NCI-H2171 treated with DMSO at 0.1 percent for 48 hours (cell line): ENCODE data around the gene ACOT13.
"Not testable (repeated sequence)": the region's sequence is repeated elsewhere in the genome, so short reads cannot be mapped to it uniquely, and the experiment has no call there.

Source experiments
- DNase-seq: peaks from one replicate; lab custom pipeline; 2025; lab: John Stamatoyannopoulos, UW

ACOT13 gene

DNA sequence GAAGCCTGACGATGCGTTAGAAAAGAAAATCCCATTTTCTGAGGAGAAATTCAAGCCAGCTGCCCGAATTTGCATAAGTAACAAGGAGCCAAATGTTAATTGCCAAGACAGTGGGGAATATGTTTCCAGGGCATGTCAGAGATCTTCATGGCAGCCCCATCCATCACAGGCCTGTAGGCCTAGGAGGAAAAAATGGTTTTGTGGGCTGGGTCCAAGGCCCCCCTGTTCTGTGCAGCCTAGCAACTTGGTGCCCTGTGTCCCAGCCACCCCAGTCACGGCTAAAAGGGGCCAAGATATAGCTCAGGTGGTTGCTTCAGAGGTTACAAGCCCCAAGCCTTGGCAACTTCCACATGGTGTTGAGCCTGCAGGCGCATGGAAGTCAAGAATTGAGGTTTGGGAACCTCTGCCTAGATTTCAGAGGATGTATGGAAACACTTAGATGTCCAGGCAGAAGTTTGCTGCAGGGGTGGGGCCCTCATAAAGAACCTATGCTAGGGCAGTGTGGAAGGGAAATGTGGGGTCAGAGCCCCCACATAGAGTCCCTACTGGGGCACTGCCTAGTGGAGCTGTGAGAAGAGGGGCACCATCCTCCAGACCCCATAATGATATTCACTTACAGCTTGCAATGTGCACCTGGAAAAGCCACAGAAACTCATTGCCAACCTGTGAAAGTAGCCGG is 64.7 kb downstream of the ACOT13 start:
- not testable (repeated sequence) for DNase-seq

DNA sequence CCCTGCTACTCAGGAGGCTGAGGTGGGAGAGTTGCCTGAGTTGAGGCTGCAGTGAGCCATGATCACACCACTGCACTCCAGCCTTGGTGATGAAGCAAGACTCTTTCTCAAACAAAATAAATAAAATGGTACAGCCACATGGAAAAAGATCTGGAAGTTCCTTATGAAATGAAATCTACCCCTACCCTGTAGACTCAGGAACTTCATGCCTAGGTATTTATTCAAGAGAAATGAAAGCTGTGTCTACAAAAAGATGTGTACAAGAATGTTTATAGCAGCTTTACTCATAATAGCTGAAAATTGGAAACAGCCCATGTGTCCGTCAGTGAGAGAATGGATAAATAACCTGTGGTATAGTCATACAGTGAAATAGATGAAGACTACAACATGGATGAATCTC is 67.3 kb downstream of the ACOT13 start:
- no peak for DNase-seq

DNA sequence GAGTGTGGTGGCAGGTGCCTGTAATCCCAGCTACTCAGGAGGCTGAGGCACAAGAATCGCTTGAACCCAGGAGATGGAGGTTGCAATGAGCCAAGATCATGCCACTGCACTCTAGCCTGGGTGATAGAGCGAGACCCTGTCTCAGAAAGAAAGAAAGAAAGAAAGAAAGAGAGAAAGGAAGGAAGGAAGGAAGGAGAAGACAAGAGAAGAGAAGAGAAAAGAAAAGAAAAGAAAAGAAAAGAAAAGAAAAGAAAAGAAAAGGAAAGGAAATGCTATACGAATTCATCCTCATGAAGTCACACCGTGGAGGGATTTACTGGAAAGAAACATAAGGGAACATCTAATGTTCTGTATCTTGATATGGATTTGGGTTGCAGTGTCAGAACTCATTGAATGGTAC is 67.8 kb downstream of the ACOT13 start:
- DNase-seq, result not testable (repeated sequence)

DNA sequence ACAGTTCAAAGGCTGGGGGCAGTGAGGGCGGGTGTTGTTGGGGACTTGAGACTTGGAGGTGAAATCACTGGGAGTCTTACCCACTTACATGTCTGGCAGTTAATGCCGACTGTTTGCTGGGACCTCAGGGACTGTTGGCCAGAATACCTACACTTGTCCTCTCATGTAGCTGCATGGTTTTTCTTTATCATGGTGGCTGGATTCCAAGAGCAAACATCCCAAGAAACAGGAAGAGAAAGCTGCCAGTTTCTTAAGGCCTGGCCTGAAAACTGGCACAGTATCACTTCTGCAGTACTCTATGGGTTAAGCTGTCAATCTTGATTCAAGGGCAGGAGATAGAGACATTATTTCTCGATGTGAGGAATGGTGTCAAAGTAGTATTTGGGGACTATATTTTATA is 71.9 kb downstream of the ACOT13 start:
- DNase-seq, result no peak

GRCh38 chr6:24740861-24741260 is 74.0 kb downstream of the ACOT13 start:
- no peak for DNase-seq

GRCh38 chr6:24742216-24742738 is 75.4 kb downstream of the ACOT13 start:
- DNase-seq, result no peak

GRCh38 chr6:24743265-24743943 is 76.5 kb downstream of the ACOT13 start:
- no peak for DNase-seq

DNA sequence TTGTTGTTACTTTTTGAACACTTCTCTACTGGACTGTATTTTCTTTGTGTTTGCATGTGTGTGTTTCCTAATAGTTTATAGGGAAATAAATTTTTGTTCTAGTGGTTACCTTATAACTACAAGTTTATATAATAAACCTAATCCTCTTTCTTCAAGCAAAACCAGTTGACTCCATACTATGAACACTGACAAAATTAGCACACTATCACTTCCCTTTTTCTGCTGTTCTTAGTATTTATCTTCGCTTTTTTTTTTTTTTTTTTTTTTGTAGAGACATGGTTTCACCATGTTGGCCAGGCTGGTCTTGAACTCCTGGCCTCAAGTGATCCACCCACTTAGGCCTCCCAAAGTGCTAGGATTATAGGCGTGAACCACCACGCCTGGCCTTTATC is 77.1 kb downstream of the ACOT13 start:
- DNase-seq, result no peak

- DNase-seq, result no peak
Measured at GRCh38 chr6:24744911-24745310, 78.0 kb downstream of the ACOT13 start.

DNA sequence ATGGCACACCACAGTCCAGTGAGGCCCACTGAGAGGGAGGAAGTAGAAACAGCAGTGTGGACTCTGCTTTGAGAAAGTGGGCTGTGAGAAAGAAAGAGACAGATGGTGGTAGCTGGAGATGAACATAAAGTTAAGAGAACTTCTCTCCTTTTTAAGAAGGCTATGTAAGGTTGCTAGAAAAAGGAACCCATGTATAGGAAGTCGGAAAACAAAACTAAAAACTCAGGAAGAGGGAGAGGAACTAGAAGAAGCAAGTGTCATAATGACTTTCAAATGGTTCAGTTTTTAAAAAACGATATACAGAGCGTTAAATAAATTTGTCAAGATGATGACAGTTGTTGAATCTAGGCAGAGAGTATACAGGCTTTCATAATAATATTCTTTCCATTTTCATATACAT is 82.4 kb downstream of the ACOT13 start:
- no peak for DNase-seq

- DNase-seq, result not testable (repeated sequence)
Measured at GRCh38 chr6:24750878-24751277, 84.0 kb downstream of the ACOT13 start.

- no peak for DNase-seq
Measured at GRCh38 chr6:24752503-24752902, 85.6 kb downstream of the ACOT13 start.

DNA sequence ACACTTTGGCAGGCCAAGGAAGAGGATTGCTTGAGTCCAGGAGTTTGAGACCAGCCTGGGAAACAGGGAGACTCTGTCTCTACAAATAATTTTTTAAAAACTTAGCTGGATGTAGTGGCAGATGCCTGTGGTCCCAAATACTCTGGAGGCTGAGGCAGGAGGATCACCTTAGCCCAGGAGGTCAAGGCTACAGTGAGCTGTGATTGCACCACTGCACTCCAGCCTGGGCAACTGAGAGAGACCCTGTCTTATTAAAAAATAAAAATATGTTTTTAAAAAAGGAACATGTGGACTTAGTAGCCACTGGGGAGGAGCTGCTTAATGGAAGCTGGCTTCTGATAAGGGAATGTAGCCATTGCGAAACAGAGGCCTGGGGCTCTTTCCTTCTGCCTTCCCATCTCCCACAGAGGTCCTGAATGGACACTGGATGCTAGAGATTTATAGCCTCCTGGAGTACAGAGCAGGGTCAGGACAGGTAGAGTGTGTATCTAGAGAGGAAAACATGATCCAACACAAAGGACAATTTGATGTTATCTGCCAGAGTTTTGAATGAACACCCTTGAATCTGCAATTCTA is 86.1 kb downstream of the ACOT13 start:
- no peak for DNase-seq

- DNase-seq, result no peak
Measured at GRCh38 chr6:24753545-24753944, 86.7 kb downstream of the ACOT13 start.

DNA sequence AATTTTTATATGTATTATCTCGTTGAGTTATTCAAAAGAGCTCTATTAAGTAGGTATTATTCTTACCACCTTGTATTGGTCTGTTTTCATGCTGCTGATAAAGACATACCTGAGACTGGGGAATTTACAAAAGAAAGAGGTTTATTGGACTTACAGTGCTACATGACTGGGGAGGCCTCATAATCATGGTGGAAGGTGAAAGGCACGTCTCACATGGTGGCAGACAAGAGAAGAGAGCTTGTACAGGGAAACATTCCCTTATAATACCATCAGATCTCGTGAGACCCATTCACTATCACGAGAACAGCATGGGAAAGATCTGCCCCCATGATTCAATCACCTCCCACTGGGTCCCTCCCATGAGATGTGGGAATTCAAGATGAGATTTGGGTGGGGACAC is 87.5 kb downstream of the ACOT13 start:
- DNase-seq, result not testable (repeated sequence)
